Measurements from ENCODE around the gene TXNDC12. TPM values are rescaled to one million over a fixed set of nuclear protein-coding genes. Genes with fewer than 3 reads are reported as not detected.
A peak's percentile ranks its signal among the peaks of the same experiment; 100 is the strongest.
"Not testable (repeated sequence)": the region's sequence is repeated elsewhere in the genome, so short reads cannot be mapped to it uniquely, and the experiment has no call there.

TXNDC12 gene
- total RNA-seq, 1 donor from 2014 or later = 16.4 TPM

DNA sequence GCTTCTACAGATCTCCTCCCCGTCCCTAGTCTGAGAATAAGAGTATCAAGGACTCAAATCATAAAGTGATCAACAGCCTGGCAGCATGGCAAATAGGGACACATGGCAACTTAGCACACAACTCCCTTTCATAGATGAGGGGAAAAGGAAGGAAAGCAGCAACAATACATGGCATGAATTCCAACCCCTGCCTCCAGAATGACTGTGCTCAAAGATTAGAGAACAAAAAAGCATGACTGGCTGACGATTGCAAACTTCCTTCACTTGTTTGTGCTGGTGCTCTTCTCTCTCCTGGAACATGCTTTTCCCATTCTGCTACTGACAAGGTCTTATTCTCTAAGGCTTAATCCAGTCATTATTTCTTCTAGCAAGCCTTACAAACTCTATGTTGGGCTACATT lies 32.9 kb downstream of the TXNDC12 start:
- Histone ChIP-seq H3K4me3 (no peak overlapping the region), H3K27me3 (no peaks in the 10 kb centered on the region), H3K27ac (no peak overlapping the region), H3K4me1 (no peaks in the 10 kb centered on the region), H3K36me3 (peaks cover 34 to 65% of the 10 kb centered on the region in 2 donors), H3K9me3 (no peaks in the 10 kb centered on the region)
- TF ChIP-seq, protein P1, sequence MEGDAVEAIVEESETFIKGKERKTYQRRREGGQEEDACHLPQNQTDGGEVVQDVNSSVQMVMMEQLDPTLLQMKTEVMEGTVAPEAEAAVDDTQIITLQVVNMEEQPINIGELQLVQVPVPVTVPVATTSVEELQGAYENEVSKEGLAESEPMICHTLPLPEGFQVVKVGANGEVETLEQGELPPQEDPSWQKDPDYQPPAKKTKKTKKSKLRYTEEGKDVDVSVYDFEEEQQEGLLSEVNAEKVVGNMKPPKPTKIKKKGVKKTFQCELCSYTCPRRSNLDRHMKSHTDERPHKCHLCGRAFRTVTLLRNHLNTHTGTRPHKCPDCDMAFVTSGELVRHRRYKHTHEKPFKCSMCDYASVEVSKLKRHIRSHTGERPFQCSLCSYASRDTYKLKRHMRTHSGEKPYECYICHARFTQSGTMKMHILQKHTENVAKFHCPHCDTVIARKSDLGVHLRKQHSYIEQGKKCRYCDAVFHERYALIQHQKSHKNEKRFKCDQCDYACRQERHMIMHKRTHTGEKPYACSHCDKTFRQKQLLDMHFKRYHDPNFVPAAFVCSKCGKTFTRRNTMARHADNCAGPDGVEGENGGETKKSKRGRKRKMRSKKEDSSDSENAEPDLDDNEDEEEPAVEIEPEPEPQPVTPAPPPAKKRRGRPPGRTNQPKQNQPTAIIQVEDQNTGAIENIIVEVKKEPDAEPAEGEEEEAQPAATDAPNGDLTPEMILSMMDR (IDR thresholded peaks at IDR 0.05) = no peak
- intact Hi-C loops (cut with DNase I) = no loop called here
- DNase-seq (ENCODE audit: low spot score in 2 of 2) = no peak

DNA sequence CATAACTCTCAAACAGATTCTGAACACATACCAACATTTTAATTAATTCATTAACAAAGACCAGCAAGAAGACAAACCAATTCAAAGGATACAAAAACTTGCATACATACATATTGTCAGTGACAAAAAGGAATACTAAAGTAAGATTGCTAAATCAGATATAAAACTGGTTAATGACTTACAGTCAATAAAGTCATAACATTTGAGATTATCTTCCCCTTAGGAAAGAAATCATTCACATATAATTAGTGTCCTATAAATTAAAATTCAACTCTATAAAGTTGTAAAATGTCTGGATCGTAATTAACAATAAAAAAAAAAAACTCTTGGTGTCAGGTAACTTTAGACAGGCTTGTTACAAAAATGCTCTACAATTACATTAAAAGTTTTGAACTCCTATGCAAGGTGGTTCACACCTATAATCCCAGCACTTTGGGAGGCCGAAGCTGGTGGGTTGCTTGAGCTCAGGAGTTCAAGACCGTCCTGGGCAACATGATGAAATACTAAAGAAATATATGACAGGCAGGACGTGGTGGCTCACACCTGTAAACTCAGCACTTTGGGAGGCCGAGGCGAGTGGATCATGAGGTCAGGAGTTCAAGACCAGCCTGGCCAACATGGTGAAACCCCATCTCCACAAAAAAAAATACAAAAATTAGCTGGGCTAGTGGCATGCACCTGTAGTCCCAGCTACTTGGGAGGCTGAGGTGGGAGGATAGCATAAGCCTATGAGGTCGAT lies 46.8 kb downstream of the TXNDC12 start:
- no peaks in the 10 kb centered on the region for H3K27me3 ChIP-seq
- no peaks in the 10 kb centered on the region for H3K36me3 ChIP-seq
- H3K27ac ChIP-seq = no peak overlapping the region
- peaks cover 0 to 3% of the 10 kb centered on the region in 2 donors for H3K4me1 ChIP-seq
- no peaks in the 10 kb centered on the region for H3K9me3 ChIP-seq
- TF ChIP-seq, protein P1 (IDR thresholded peaks at IDR 0.05) = no peak
- H3K4me3 ChIP-seq = no peak overlapping the region
- intact Hi-C loops (cut with DNase I) = no loop called here
- no peak for DNase-seq (ENCODE audit: low spot score in 2 of 2)

DNA sequence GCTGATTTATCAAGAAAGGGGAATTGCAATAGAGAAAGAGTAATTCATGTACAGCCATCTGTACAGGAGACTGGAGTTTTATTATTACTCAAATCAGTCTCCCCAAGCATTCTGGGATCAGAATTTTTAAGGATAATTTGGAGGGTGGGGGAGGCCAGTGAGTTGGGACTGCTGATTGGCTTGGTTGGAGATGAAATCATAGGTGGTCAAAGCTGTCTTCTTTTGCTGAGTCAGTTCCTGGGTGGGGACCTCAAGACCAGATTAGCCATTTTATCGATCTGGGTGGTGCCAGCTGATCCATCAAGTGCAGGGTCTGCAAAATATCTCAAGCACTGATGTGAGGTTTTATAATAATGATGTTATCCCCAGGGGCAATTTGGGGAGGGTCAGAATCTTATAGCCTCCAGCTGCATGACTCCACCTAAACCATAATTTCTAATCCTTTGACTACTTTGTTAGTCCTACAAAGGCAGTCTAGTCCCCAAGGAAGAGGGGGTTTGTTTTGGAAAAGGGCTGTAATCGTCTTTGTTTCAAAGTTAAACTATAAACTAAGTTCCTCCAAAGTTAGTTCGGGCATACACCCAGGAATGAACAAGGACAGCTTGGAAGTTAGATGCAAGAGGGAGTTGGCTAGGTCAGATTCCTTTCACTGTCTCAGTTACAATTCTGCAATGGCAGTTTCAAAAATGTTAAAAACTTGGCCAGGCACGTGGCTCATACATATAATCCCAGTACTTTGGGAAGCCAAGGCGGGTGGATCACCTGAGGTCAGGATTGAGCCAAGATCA lies 47.6 kb downstream of the TXNDC12 start:
- H3K27ac ChIP-seq = no peak overlapping the region
- H3K4me3 ChIP-seq = no peak overlapping the region
- no peaks in the 10 kb centered on the region for H3K27me3 ChIP-seq

DNA sequence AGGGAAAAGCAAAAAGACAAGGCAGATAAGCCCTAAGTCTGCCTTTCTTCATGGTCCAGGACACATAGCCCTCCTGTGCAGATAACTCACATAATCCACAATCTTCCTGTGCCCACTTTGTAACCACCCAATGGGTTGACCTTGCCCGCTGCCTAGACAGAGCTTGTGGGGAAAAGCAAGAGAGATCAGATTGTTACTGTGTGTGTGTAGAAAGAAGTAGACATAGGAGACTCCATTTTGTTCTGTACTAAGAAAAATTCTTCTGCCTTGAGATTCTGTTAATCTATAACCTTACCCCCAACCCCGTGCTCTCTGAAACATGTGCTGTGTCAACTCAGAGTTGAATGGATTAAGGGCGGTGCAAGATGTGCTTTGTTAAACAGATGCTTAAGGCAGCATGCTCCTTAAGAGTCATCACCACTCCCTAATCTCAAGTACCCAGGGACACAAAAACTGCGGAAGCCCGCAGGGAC lies 48.9 kb downstream of the TXNDC12 start:
- H3K27ac ChIP-seq = peak overlapping the region in 1 of 2 donors; percentile 59
- H3K4me1 ChIP-seq; H3K36me3 ChIP-seq; H3K4me3 ChIP-seq; H3K27me3 ChIP-seq; DNase-seq (ENCODE audit: low spot score in 2 of 2); intact Hi-C loops (cut with DNase I); H3K9me3 ChIP-seq: not testable (repeated sequence)

More for the DNA sequence above, 47.6 kb downstream of the TXNDC12 start:
- TF ChIP-seq, protein P1 (IDR thresholded peaks at IDR 0.05) = no peak
- no peak for DNase-seq (ENCODE audit: low spot score in 2 of 2)
- intact Hi-C loops (cut with DNase I) = no loop called here
- Histone ChIP-seq H3K9me3 (no peaks in the 10 kb centered on the region), H3K4me1 (peaks cover 0 to 3% of the 10 kb centered on the region in 2 donors), H3K36me3 (no peaks in the 10 kb centered on the region)

DNA sequence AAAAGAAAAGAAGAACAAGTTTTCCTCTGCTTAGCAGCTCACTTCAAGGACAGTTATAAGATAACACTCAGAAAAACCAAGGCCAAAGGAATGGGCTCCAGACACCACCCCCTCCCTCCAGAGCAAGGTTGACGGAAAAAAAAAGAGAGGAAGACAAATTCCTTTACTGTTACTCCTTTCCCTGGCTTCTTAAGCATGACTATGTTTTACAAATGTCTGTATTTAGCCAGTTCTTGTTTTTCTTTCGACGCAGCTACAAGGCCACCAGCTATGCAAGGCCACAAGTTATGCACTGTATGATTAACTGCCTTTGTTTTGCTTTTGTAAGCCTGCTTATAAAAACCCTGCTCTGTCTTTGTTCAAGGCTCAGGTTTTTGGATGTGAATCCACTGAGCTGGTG lies 49.4 kb downstream of the TXNDC12 start:
- H3K4me3 ChIP-seq; intact Hi-C loops (cut with DNase I); H3K36me3 ChIP-seq; H3K4me1 ChIP-seq; DNase-seq (ENCODE audit: low spot score in 2 of 2); H3K9me3 ChIP-seq; H3K27me3 ChIP-seq: not testable (repeated sequence)
- H3K27ac ChIP-seq = peak overlapping the region in 1 of 2 donors; percentile 59

DNA sequence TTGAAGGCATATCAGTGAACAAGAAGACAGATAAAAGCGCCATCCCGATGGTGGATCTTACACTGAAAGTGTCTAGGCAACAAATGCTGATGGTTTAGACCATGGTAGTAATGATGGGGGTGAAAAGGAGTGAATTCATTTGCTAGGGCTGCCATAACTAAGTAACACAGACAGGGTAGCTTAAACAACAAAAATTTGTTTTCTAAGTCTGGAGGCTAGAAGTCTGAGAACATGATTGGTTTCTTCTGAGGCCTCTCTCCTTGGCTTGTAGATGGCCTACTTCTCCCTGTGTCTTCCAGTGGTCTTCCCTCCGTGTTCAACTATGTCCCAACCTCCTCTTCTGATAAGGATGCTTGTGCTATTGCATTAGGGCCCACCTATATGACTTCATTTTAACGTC lies 51.1 kb downstream of the TXNDC12 start:
- TF ChIP-seq, protein P1 (IDR thresholded peaks at IDR 0.05) = no peak
- no peak for DNase-seq (ENCODE audit: low spot score in 2 of 2)
- peaks cover 0 to 3% of the 10 kb centered on the region in 2 donors for H3K4me1 ChIP-seq
- H3K27me3 ChIP-seq = no peaks in the 10 kb centered on the region
- intact Hi-C loops (cut with DNase I) = loop anchor here (2.0 kb wide), 1 partner anchor 107 kb away; no protein-coding TSS in a partner anchor
- H3K9me3 ChIP-seq = no peaks in the 10 kb centered on the region
- no peak overlapping the region for H3K27ac ChIP-seq
- no peak overlapping the region for H3K4me3 ChIP-seq
- H3K36me3 ChIP-seq = no peaks in the 10 kb centered on the region
